ENCODE measurements around the gene ZNF540. TPM values are rescaled to one million over a fixed set of nuclear protein-coding genes. Genes with fewer than 3 reads are reported as not detected.

The ZNF540 gene
- total RNA-seq, 1 donor from 2014 or later: 1.1 TPM

- DNase-seq (ENCODE audit: extremely low spot score, unreplicated experiment): no peak
- Mint-ChIP-seq H3K27me3 (no peaks in the 10 kb centered on the region), H3K27ac (no peak overlapping the region), H3K4me1 (ENCODE audit: unreplicated experiment) (no peaks in the 10 kb centered on the region), H3K4me3 (no peak overlapping the region), H3K9me3 (peaks cover 30% of the 10 kb centered on the region), H3K36me3 (peaks cover 60% of the 10 kb centered on the region)
- no peak for TF ChIP-seq CTCF (conservative IDR thresholded peaks at IDR 0.05)
Measured at GRCh38 chr19:37572203-37572602, 22.5 kb upstream of the ZNF540 start.

- Mint-ChIP-seq H3K9me3 (peaks cover 18% of the 10 kb centered on the region), H3K4me3 (no peak overlapping the region), H3K4me1 (ENCODE audit: unreplicated experiment) (no peaks in the 10 kb centered on the region), H3K27me3 (no peaks in the 10 kb centered on the region), H3K27ac (no peak overlapping the region), H3K36me3 (peaks cover 50% of the 10 kb centered on the region)
- DNase-seq (ENCODE audit: extremely low spot score, unreplicated experiment): no peak
- no peak for TF ChIP-seq CTCF (conservative IDR thresholded peaks at IDR 0.05)
Measured at GRCh38 chr19:37583340-37583739, 11.3 kb upstream of the ZNF540 start.

- Mint-ChIP-seq H3K27me3 (peaks cover 8% of the 10 kb centered on the region), H3K36me3 (peaks cover 15% of the 10 kb centered on the region), H3K4me3 (peak overlapping the region; percentile 98), H3K27ac (peak overlapping the region; percentile 98), H3K4me1 (ENCODE audit: unreplicated experiment) (peaks cover 19% of the 10 kb centered on the region), H3K9me3 (no peaks in the 10 kb centered on the region)
- no peak for DNase-seq (ENCODE audit: extremely low spot score, unreplicated experiment)
- no peak for TF ChIP-seq CTCF (conservative IDR thresholded peaks at IDR 0.05)
Measured at GRCh38 chr19:37593996-37594303, 726 bp upstream of the ZNF540 start.

- peaks cover 11% of the 10 kb centered on the region for H3K36me3 Mint-ChIP-seq
Measured at GRCh38 chr19:37594982-37595382, 306 bp downstream of the ZNF540 start.

GRCh38 chr19:37635076-37636056 lies 40.7 kb downstream of the ZNF540 start:
- Mint-ChIP-seq H3K36me3 (peaks cover 48% of the 10 kb centered on the region), H3K9me3 (peaks cover 7% of the 10 kb centered on the region), H3K4me3 (no peak overlapping the region), H3K27me3 (no peaks in the 10 kb centered on the region), H3K4me1 (ENCODE audit: unreplicated experiment) (no peaks in the 10 kb centered on the region), H3K27ac (no peak overlapping the region)
- TF ChIP-seq CTCF (conservative IDR thresholded peaks at IDR 0.05): no peak
- DNase-seq (ENCODE audit: extremely low spot score, unreplicated experiment): no peak

More at GRCh38 chr19:37594982-37595382, 306 bp downstream of the ZNF540 start:
- peak overlapping the region; percentile 98 for H3K4me3 Mint-ChIP-seq
- no peak for DNase-seq (ENCODE audit: extremely low spot score, unreplicated experiment)
- peak overlapping the region; percentile 98 for H3K27ac Mint-ChIP-seq
- H3K27me3 Mint-ChIP-seq: peaks cover 8% of the 10 kb centered on the region
- TF ChIP-seq CTCF (conservative IDR thresholded peaks at IDR 0.05): no peak
- no peaks in the 10 kb centered on the region for H3K9me3 Mint-ChIP-seq
- H3K4me1 Mint-ChIP-seq (ENCODE audit: unreplicated experiment): peaks cover 19% of the 10 kb centered on the region

All from type B pancreatic cell (in vitro differentiated cells).